ENCODE data around the gene CALML5.
"Not testable (repeated sequence)": the region's sequence is repeated elsewhere in the genome, so short reads cannot be mapped to it uniquely, and the experiment has no call there.

The CALML5 gene

GRCh38 chr10:5481121-5481520 is 18.2 kb downstream of the CALML5 start:
- DNase-seq (ENCODE audit: low spot score) = no peak

- DNase-seq (ENCODE audit: low spot score) = no peak
Measured at GRCh38 chr10:5480162-5480941, 19.0 kb downstream of the CALML5 start.

GRCh38 chr10:5479481-5480161 is 19.7 kb downstream of the CALML5 start:
- no peak for DNase-seq (ENCODE audit: low spot score)

- no peak for DNase-seq (ENCODE audit: low spot score)
Measured at GRCh38 chr10:5478694-5479305, 20.6 kb downstream of the CALML5 start.

- DNase-seq (ENCODE audit: low spot score) = no peak
Measured at GRCh38 chr10:5477948-5478693, 21.2 kb downstream of the CALML5 start.

- DNase-seq (ENCODE audit: low spot score) = no peak
Measured at GRCh38 chr10:5476918-5477525, 22.3 kb downstream of the CALML5 start.

GRCh38 chr10:5475974-5476807 is 23.2 kb downstream of the CALML5 start:
- not testable (repeated sequence) for DNase-seq (ENCODE audit: low spot score)

GRCh38 chr10:5475088-5475487 is 24.3 kb downstream of the CALML5 start:
- DNase-seq (ENCODE audit: low spot score) = not testable (repeated sequence)

GRCh38 chr10:5474642-5475041 is 24.7 kb downstream of the CALML5 start:
- not testable (repeated sequence) for DNase-seq (ENCODE audit: low spot score)

- DNase-seq (ENCODE audit: low spot score) = no peak
Measured at GRCh38 chr10:5470062-5470751, 29.2 kb downstream of the CALML5 start.

GRCh38 chr10:5469353-5470061 is 29.9 kb downstream of the CALML5 start:
- no peak for DNase-seq (ENCODE audit: low spot score)

GRCh38 chr10:5468262-5469106 is 30.9 kb downstream of the CALML5 start:
- DNase-seq (ENCODE audit: low spot score) = no peak

GRCh38 chr10:5467634-5468255 is 31.6 kb downstream of the CALML5 start:
- DNase-seq (ENCODE audit: low spot score) = no peak

- no peak for DNase-seq (ENCODE audit: low spot score)
Measured at GRCh38 chr10:5467207-5467535, 32.2 kb downstream of the CALML5 start.

GRCh38 chr10:5466451-5467206 is 32.7 kb downstream of the CALML5 start:
- peak; percentile 55 for DNase-seq (ENCODE audit: low spot score)

- no peak for DNase-seq (ENCODE audit: low spot score)
Measured at GRCh38 chr10:5465976-5466450, 33.4 kb downstream of the CALML5 start.

- DNase-seq (ENCODE audit: low spot score) = no peak
Measured at GRCh38 chr10:5464546-5464945, 34.8 kb downstream of the CALML5 start.

All from AG08395 (cell line).